Muscle layer of colon (tissue), 2 donors: Measurements from ENCODE around the gene DNAJB11.
"Not testable (repeated sequence)": the region's sequence is repeated elsewhere in the genome, so short reads cannot be mapped to it uniquely, and the experiment has no call there.

Experiments
- H3K27ac ChIP-seq: one replicate; pipeline ENCODE4 v1.7.0; 2013; ENCODE audit warnings: low read depth, mild to moderate bottlenecking, low read length, moderate library complexity
- H3K27me3 ChIP-seq, 2 donors: one replicate each; pipeline ENCODE4 v1.7.0; 2013; ENCODE audit warnings: low read length in 2 of 2, mild to moderate bottlenecking in 2 of 2; ENCODE audit not compliant: insufficient read depth in 2 of 2, control insufficient read depth in 1 of 2
- H3K36me3 ChIP-seq: one replicate; pipeline ENCODE4 v1.7.0; 2013; ENCODE audit warnings: mild to moderate bottlenecking, low read length; ENCODE audit not compliant: insufficient read depth
- H3K4me1 ChIP-seq: one replicate; pipeline ENCODE4 v1.7.0; 2013; ENCODE audit warnings: mild to moderate bottlenecking, low read length; ENCODE audit not compliant: insufficient read depth
- H3K4me3 ChIP-seq, 2 donors: one replicate each; pipeline ENCODE4 v1.7.0; 2013; ENCODE audit warnings: low read length in 2 of 2, low read depth in 1 of 2, mild to moderate bottlenecking in 1 of 2, moderate library complexity in 1 of 2
- H3K9ac ChIP-seq: one replicate; pipeline ENCODE4 v1.7.0; 2013; ENCODE audit warnings: low read length
- H3K9me3 ChIP-seq: one replicate; pipeline ENCODE4 v1.7.0; 2013; ENCODE audit warnings: mild to moderate bottlenecking, low read length
- donor health status: abdominal sarcoma.
- donor health status: Adenocarcinoma of cecum.

DNAJB11 gene

DNA sequence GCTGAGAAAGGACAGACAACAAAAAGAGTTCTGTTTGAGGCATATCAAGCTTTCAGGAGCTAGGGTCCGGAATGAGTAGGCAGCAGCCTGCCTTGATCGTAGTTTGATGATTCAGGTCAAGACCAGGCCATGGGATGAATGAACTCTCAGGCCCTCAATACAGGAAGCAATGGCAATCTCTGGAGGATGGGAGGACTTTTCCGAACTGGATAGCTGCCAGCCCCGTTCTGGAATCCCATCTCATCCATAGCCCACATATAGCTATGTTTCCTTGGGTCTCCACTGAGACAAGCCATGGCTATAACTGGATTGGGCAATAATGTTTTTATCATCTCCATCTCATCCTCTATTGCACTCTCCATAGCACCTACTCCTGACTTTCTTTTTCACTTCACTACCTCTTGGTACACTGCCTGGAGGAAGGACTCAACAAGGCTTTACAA, 55.1 kb downstream of the DNAJB11 start:
- no peaks in the 10 kb centered on the region for H3K27me3 ChIP-seq
- no peaks in the 10 kb centered on the region for H3K4me1 ChIP-seq
- no peak overlapping the region for H3K4me3 ChIP-seq
- no peak overlapping the region for H3K27ac ChIP-seq
- no peak overlapping the region for H3K9ac ChIP-seq
- no peaks in the 10 kb centered on the region for H3K36me3 ChIP-seq
- H3K9me3 ChIP-seq = no peaks in the 10 kb centered on the region

- no peak overlapping the region for H3K27ac ChIP-seq
- H3K9me3 ChIP-seq = no peaks in the 10 kb centered on the region
- H3K36me3 ChIP-seq = no peaks in the 10 kb centered on the region
- no peak overlapping the region for H3K9ac ChIP-seq
- no peak overlapping the region for H3K4me3 ChIP-seq
- no peaks in the 10 kb centered on the region for H3K4me1 ChIP-seq
- H3K27me3 ChIP-seq = no peaks in the 10 kb centered on the region
These were observed 55.8 kb downstream of the DNAJB11 start for GRCh38 chr3:186626254-186626847.

DNA sequence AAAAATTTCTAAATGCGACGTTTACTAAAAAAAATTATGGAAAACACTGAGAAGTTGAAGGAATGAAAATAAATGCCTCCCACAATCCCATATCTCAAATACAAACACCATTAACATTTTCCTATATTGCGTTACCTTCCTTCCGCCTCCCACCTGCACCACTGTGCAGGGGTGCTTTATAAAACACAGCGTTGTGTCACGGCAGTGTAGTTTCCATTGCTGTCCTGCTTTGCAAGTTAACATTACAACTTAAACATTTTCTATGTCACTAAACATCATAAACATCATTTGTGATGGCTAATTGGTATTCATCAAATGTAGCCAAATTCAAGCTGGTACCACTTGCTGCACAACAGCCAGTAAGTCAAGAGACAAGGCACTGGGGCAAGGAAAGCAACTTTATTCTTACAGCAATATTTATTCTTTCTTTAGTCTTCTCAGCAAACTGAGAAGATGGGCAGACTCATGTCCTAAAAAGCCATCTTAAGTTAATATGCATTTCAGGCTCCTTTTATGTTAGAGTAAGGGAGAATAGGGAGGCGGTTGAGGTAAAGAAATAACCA, 57.4 kb downstream of the DNAJB11 start:
- Histone ChIP-seq H3K27me3 (no peaks in the 10 kb centered on the region), H3K9me3 (no peaks in the 10 kb centered on the region), H3K36me3 (no peaks in the 10 kb centered on the region), H3K4me1 (no peaks in the 10 kb centered on the region), H3K9ac (no peak overlapping the region), H3K27ac (no peak overlapping the region), H3K4me3 (no peak overlapping the region)

- Histone ChIP-seq H3K9me3 (no peaks in the 10 kb centered on the region), H3K27ac (no peak overlapping the region), H3K9ac (no peak overlapping the region), H3K36me3 (no peaks in the 10 kb centered on the region), H3K4me3 (no peak overlapping the region), H3K4me1 (no peaks in the 10 kb centered on the region), H3K27me3 (no peaks in the 10 kb centered on the region)
These were observed 58.2 kb downstream of the DNAJB11 start for GRCh38 chr3:186628756-186629155.

GRCh38 chr3:186630950-186631641, 60.6 kb downstream of the DNAJB11 start:
- Histone ChIP-seq H3K4me3 (no peak overlapping the region), H3K9me3 (no peaks in the 10 kb centered on the region), H3K9ac (no peak overlapping the region), H3K36me3 (no peaks in the 10 kb centered on the region), H3K27me3 (no peaks in the 10 kb centered on the region), H3K4me1 (no peaks in the 10 kb centered on the region), H3K27ac (no peak overlapping the region)

GRCh38 chr3:186633481-186633880, 63.0 kb downstream of the DNAJB11 start:
- no peaks in the 10 kb centered on the region for H3K36me3 ChIP-seq
- H3K4me1 ChIP-seq = no peaks in the 10 kb centered on the region
- no peak overlapping the region for H3K27ac ChIP-seq
- no peaks in the 10 kb centered on the region for H3K9me3 ChIP-seq
- H3K9ac ChIP-seq = no peak overlapping the region
- H3K4me3 ChIP-seq = no peak overlapping the region
- no peaks in the 10 kb centered on the region for H3K27me3 ChIP-seq

GRCh38 chr3:186634207-186634606, 63.7 kb downstream of the DNAJB11 start:
- H3K36me3 ChIP-seq, H3K27me3 ChIP-seq, H3K27ac ChIP-seq, H3K4me3 ChIP-seq, H3K4me1 ChIP-seq, H3K9ac ChIP-seq, H3K9me3 ChIP-seq: not testable (repeated sequence)
